SKM-1 (cell line): Measurements from ENCODE around the gene KIRREL3.

Experiments used
- DNase-seq: peaks from one replicate; lab custom pipeline; 2025; ENCODE audit not compliant: unreplicated experiment; lab: John Stamatoyannopoulos, UW

Gene KIRREL3

DNA sequence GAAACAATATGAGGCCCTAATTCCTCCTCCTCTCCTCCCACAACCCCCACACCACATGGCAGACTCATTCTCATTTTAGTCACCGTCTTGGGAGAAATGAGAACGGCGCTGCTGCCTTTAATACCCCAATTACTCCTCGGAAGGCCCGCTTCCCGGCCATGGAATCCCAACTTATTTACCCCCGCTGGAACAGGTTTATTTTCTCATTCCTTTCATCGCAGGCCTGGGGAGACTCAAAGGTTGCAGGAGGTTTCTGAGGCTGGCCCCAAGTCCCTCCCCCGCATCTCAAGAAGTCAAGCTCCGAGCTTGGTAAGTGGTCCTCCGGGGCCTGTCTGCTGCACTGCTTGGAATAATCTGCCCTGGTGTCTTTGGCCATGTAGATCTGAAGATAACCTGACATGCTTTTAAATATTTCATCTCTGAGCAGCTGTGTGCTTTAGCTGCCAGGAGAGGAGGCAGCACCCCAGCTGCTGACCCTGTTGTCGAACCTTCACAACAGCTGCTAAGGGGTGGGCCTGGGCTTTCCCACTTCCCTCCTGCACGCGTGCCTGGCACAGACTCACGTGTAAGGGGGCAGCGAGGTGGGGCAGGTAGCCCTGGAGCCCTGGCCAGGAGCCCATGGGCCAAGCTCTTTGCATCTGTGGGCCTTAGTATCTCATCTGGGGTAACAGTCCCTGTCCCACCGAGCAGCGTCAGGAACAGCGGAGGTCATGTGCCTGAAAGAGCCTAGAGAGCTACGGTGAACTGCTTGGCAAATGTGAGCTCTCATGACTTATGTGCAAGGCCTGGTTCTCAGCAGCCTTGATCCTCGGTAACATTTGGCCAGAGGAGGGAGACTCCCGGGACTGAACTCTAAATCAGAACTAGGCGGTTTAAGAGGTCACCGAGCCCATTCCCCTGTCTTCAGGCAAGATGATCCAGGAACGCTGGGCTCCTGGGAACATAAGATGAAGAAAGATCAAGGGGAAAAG is 480.5 kb downstream of the KIRREL3 start:
- no peak for DNase-seq

DNA sequence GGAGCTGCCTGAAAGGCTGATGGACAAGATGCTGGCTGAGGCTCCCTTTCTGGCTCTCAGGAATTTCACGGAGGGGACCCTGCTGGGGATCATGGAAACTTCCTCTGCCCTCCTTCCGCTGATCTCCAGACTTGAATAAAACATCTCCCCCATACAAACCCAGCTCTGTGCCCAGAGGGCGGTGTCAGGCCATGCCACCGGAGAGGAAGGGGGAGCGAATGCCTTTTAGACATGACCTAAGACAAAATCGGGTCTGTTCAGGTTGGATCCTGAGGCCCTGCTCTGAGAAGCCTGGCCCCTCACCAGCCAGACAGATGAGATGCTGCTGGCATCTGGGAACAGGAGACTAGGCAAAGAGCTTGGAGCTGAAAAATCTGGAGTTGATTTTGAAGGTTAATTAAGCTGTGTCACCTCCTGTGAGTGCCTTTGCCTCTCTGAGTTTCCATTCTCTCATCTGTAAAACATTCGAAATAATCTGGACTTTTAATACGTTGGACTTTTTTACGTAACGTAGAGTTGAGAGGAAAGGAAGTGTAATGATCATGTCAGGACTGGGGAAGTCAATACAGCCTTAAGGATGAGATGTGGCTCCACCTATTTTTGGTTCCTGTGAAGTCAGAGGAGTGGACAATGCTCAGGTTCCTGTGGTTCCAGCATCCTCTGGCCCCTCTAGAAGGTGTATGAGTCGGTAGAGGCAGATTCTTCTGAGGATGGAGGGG is 481.4 kb downstream of the KIRREL3 start:
- no peak for DNase-seq

DNA sequence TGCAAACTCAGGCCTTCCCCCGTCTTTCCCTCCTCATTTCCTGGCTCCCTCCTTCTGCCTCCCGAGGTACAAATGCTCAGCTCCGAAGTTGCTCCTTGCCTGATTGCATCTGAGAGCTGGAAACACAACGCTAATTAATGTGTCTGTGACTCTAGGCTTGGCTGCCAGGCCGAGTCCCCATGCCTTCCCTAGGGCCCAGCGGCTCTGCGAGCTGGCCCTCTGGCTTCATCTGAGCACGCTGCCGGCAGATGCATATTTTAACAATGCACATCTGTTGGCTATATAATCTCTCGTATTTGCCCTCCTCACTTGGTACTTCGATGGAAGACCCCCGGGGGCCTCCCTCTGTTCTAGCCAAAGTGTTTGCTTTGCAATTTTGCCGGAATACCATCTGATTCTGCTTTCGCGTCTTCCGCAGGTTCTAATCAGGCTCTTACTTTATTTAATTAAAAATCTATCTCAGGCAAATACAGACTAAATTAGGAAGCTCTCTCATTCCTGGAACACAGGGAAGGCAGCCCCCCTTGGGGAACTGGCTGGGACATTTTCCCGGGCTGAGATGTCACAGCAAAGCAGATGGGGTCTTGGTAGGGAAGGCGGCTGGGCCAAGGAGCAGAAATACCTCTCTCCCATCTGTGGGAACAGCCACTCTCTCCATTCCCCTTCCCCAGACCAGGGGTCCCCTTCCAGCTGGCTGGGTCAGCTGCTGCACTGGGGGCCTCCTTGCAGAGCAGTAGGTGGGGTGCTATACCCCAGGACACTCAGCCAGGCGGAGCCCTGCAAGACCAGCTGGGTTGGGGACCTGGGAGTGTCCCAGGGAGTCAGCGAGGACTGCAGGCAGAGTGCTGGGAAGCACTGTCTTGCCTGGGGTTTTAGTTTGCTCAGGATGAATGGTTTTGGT is 482.2 kb downstream of the KIRREL3 start:
- no peak for DNase-seq

DNA sequence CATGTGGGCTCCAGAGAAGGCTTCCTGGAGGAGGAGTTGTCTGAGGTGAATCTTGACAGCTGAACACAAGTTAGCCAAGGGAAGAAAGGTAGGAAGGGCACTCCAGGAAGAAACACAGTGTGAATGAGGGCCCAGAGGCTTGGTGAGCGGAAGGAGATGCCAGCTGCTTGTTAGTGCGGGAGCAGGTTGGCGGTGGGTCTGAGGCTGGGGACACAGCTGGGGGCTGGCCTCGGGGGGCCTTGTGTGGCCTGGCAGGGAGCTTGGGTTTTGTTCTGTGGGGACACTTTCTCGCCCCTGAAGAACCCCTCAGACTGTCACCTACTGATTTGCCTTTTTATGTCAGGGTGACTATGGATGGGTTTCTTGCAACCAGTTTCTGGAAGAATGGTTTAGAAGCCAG is 485.1 kb downstream of the KIRREL3 start:
- no peak for DNase-seq

DNA sequence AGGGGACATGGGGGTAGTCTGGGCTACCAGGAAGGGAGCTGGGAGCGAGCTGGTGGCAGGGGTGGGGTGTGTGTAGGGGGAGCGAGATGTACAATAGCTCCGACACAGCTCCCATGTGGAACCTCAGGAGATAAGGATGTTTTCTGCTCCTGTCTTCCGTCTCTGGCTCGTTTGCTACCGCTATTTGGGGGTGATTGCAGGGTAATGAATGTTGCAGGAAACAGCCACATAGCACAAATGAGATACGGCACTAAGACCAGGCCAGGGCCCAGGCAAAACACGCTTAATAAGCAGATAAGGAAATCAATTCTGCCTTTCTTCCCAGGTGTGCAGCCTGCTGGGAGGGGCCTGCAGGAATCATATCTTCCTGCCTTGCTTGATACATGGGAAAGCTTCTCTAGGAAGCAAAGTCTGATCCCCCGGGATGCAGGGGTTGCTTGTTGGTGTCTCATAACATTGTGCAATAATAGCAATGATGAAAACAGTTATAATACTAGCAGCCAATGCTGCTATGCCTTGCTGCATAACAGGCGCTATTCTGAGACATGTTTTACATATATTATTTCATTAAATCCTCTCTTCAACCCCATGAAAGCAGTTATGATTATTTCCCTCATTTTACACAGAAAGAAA is 486.4 kb downstream of the KIRREL3 start:
- DNase-seq: no peak

DNA sequence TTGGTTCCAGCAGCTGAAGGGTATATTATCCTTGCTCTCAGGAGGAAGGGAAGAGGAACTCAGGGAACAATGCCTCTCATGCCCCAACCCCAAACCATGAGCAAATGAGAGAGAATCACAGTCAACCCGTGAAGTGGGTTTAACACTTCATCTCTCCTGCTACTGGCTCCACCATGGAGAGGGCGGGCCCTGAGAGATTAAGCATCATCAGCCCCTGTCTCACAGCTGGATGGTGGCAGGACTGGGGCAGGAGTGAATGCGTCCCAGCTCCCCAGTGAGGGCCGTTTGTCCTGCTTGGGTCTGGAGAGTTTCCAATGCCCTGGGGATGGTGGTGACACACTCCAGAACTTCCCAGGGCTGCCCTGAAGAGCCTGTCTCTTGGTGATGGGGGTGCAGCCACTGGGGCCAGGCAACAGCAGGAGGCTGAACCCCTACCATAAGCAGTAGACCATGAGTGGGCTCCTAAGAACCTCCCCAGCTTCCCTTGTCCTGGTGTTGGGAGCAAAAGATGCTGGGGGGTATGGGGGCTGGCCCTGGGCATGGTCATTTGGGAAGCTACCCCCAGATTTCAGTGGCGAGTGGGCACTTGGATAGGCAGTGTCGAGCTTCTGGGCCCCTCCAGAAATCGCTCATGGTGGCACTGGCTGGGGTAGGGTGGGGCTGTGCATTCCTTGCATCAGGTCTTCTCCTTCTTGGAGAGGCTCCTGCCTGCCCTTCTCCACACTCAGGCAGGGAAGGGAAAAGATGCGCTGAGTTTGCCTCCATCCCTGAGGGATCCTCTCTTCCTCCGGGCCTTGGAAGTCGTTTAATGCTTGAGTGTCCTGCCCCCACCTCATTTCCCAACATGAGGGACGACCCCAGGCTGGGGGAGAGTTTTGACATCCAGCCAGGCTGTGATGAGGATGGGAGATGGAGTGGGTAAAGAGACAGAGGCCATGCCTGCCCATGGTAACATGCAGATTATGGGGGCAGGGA is 487.5 kb downstream of the KIRREL3 start:
- DNase-seq: no peak

DNA sequence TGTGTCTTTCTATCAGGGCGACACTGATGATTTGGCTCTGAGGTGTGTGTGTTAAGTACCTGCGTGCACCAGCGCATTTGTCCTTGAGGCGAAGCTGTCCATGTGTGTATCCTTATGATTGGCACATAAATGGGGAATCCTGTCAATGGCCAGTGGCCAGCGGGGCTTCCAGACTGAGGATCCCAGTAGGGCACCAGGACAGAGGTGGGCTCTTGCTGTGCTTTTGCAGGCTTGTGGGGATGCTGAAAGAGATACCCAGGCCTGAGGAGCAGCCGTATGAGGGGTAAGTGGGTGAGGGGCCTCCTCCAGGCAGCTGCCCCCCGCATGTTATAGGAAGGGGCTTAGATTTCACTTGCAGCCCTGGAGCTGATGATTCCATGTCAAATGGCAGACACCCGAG is 488.3 kb downstream of the KIRREL3 start:
- no peak for DNase-seq

DNA sequence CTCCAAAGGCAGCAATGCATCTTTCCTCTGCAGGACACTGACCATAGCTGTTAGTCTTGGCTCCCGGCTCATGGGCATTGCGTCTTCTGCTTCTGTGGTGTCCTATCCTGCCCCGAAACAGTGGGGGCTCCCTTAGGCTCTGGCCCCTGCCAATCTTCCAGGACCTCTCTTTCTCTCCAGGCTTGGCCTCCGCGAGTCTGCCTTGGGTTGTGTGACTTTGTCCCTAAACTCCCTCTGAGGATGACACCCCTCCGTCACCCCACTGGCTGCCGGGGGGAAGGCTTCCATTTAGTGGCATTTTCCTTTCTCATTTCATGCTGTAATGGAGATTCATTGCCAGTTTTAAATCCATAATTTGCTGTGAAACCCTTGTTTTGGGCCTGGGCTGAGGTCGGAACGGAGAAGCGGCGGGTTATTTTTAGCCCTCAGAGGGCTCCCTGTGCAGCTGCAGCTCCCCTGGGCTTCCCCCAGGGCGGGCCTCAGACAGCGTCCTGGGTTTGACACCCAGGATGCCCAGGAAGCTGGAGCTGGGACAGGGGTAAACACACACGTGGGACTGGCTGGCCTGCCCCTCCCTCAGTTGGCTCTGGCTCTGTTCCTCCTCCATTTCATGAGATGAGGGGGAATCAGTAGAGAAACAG is 489.0 kb downstream of the KIRREL3 start:
- DNase-seq: no peak

DNA sequence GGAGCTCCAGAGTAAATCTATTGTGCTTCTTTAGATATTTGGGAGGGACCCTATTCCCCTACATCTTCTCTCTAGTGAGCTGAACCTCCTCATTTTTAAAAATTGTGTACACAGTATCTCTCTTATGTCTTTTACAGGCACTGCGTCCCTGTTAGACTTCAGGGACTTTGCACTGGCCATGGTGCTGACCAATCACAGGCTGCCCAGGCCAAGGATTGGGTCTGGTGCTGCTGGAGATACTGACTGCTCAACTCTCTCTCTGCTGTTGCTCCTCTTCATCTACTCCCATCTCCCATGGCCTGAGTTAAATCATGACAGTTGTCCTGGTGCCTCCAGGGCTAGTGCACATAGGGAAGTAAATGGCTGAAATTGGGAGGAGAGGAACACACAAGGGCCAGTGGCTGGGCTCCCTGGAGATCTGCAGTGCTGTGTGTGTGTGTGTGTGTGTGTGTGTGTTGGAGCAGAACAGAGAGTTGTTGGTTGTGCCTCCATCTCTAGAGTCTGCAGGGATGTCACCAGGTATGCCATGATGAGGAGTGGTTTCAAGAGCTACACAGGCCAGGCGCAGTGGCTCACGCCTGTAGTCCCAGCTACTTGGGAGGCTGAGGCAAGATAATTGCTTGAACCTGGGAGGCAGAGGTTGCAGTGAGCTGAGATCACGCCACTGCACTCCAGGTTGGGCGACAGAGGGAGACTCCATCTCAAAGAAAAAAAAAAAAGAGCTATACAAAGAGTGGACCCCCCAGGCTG is 489.8 kb downstream of the KIRREL3 start:
- DNase-seq: no peak

DNA sequence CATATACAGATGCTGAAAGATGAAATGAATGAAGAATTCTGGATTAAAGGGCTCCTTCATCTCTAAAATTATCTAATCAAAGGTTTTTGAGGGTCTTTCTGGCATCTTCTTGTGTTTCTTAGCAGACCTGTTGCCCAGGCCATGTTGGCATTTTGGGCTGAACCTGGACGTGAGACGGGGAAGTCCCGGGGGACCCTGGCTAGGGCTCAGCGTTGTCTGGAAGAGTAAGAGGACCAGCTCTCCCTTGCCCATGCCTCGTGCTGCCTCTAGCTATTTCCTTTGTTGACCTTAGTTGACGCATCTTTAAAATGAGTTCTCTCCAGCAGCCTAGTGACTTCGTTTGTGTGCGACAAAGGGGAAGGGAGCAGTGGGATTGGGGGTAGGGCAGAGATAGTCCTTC is 492.9 kb downstream of the KIRREL3 start:
- DNase-seq: no peak

DNA sequence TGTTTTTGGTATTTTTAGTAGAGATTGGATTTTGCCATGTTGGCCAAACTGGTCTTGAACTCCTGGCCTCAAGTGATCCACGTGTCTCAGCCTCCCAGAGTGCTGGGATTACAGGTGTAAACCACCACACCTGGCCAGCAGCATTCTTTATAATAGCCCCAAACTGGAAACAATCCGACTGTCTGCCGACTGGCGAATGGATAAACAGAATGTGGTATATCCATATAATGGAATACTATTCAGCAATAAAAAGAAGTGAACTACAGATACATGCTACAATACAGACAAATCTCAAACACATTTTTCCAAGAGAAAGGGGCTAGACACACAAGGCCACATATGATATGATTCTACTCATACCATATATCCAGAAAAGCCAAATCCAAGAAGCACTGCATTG is 493.8 kb downstream of the KIRREL3 start:
- no peak for DNase-seq

DNA sequence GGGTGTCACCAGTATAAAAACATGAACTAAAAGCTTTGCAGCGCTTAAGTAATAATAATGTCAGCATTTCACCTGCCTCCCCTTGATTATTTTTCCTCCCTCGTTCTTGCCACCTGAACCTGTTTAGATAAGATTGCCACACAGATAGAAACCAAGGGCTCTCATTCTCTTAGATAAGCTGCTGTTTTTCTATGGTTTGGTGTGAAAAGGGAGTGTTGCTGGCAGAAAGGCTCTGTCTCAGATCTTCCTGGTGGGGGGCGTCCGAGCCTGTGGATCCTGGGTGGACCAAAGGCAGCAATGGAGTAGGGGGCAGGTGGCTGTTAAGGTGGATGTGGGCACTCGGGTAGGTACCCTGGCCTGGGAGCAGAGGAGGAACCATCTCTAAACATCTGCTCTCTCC is 497.6 kb downstream of the KIRREL3 start:
- no peak for DNase-seq

DNA sequence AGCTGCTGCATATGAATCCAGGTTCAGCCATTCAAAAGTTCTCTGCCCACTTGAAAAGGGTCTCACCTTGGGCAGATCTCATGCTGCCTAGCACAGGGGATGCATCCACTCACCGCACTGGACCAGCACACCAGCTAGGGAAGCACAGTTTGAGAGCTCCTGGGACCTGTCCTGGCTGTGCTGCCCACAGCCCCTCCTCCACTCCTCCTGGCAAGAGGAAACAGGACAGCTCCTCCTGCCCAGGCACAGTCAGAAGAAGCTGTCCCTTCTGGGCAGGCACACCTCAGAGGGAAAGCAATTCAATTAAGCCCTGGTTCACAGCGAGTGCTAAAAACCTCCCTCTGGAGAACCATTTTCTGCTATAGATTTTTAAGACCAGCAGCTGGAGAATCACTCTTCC is 498.4 kb downstream of the KIRREL3 start:
- DNase-seq: no peak

DNA sequence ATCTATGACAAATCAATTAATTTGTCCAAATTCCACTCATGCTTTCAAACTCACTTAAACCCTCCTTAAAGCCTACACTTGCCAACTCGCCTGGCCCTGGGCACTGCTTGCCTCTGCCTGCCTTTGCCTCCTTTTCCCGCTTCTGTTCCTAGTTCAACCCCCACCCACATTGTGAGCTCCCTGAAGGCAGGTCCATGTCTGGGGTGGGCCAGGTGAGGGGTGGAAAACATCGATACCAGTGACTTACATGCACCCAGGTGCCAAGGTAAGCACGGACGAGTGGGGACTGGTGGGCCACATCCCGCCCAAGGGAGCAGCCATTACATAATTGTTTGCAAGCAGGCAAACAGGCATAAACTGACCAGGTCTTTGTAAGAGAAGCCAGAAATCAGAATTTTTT is 498.9 kb downstream of the KIRREL3 start:
- no peak for DNase-seq

DNA sequence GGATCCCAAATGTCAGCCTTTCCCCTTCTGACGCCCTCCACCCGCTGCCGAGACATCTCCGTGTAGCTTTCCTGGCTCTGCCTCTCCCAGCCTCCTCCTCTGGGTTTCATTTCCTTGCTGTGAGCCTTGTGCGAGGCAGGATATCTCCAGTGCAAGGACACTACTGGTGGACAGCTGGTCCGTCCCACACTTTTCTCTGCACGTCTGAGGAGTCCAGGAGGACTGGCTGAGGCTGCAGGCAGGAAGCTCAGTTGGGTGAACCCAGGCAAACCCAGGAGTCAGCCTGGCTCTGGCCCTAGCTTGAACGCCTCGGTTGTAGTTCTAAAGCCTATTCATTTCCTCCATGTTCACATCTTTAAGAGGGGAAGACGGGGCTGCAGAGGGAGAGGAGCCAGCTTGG is 499.6 kb downstream of the KIRREL3 start:
- no peak for DNase-seq

DNA sequence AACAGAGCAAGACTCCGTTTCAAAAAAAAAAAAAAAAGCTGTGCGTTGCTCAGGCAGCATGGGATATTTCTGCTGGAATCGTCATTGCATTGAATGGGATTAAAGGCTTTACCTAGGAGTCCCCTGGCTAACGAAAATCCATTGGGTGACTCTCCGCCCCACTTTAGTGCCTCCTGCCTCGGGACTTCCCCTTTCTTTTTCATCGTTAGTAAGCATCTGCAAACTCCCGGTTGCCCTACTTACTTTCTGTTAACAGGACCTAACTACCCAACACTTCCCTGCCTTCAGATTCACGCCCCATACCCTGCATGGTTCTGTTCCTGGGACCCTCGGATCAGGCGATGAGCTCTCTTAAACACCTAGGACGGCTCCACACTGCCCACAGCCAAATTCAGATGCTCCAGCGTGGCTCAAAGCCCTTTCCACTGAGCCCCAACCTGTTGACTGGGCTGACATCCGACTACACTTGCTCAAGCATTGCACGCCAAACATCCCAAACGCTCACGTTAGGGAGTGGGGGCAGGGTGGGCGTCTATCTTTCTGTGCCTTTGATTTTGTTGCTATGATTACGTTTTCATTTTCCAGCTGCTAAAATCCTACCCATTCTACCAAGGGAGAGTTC is 501.3 kb downstream of the KIRREL3 start:
- no peak for DNase-seq

DNA sequence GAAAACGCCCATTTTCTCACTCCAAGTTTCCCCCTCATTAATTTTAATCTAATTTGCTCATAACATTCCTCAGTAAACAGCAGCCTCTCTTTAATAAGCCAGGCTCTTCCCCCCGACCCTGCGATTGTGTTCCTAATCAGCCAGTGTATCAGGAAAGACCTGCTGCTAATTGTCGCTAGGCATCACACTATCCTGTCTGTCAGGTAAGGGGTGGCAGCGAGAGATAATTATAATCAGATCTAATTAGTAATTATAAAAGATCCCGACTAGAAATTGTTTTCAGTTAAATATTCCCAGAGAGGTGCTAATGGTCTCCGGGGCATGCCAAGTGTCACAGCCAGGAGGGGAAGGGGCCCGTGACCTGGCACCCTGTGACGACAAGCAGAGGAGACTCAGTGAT is 502.3 kb downstream of the KIRREL3 start:
- no peak for DNase-seq

DNA sequence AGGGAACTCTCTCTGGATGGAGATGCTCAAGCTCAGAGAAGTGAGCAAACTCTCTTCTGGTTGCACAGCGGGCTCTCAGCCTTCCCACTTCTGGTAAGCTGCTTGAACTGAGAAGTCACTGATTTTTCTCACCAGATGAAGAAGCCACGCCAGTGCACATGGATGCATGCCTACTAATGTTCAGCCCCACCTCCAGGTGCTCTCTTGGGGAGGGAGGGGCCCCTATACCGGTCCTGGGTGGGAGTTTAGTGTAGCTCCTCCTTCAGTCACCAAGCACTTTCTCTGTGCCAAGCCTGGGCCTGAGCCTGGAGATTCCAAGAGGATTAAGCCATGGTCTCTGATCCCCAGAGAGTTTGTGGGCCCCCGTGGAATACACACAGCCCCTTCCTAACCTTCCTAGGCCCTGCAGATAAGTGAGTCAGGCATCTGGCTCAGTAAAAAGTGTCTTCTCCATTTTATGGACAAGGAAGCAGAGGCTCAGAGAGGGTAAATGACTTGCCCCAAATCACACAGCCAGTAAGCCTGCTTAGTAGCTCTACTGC is 502.9 kb downstream of the KIRREL3 start:
- DNase-seq: no peak
